ENCODE data around the gene FHL2.
"Not testable (repeated sequence)": the region's sequence is repeated elsewhere in the genome, so short reads cannot be mapped to it uniquely, and the experiment has no call there.

FHL2 gene

GRCh38 chr2:105329197-105329554 is 69.7 kb downstream of the FHL2 start:
- Histone ChIP-seq H3K9me3 (ENCODE audit: control insufficient read depth, insufficient read depth, low read length) (no peaks in the 10 kb centered on the region), H3K9ac (ENCODE audit: low read depth, low read length) (peak overlapping the region; percentile 56), H3K36me3 (ENCODE audit: control insufficient read depth, insufficient read depth, low read length) (no peaks in the 10 kb centered on the region), H3K27me3 (ENCODE audit: control insufficient read depth, insufficient read depth, low read length) (peaks cover 9% of the 10 kb centered on the region), H3K4me1 (ENCODE audit: control insufficient read depth, insufficient read depth, low read length) (peaks cover 15% of the 10 kb centered on the region), H3K4me3 (ENCODE audit: low read depth, low read length) (peak overlapping the region; percentile 84)

GRCh38 chr2:105328281-105329196 is 70.3 kb downstream of the FHL2 start:
- peaks cover 9% of the 10 kb centered on the region for H3K27me3 ChIP-seq (ENCODE audit: control insufficient read depth, insufficient read depth, low read length)
- H3K36me3 ChIP-seq (ENCODE audit: control insufficient read depth, insufficient read depth, low read length) = no peaks in the 10 kb centered on the region
- H3K4me3 ChIP-seq (ENCODE audit: low read depth, low read length) = peak overlapping the region; percentile 84
- no peaks in the 10 kb centered on the region for H3K9me3 ChIP-seq (ENCODE audit: control insufficient read depth, insufficient read depth, low read length)
- peaks cover 15% of the 10 kb centered on the region for H3K4me1 ChIP-seq (ENCODE audit: control insufficient read depth, insufficient read depth, low read length)
- H3K9ac ChIP-seq (ENCODE audit: low read depth, low read length) = peak overlapping the region; percentile 56

GRCh38 chr2:105327690-105328089 is 71.2 kb downstream of the FHL2 start:
- Histone ChIP-seq H3K36me3 (ENCODE audit: control insufficient read depth, insufficient read depth, low read length) (no peaks in the 10 kb centered on the region), H3K4me1 (ENCODE audit: control insufficient read depth, insufficient read depth, low read length) (peaks cover 15% of the 10 kb centered on the region), H3K4me3 (ENCODE audit: low read depth, low read length) (no peak overlapping the region), H3K9me3 (ENCODE audit: control insufficient read depth, insufficient read depth, low read length) (no peaks in the 10 kb centered on the region), H3K27me3 (ENCODE audit: control insufficient read depth, insufficient read depth, low read length) (peaks cover 9% of the 10 kb centered on the region), H3K9ac (ENCODE audit: low read depth, low read length) (peak overlapping the region; percentile 8)

- not testable (repeated sequence) for H3K36me3 ChIP-seq (ENCODE audit: control insufficient read depth, insufficient read depth, low read length); H3K27me3 ChIP-seq (ENCODE audit: control insufficient read depth, insufficient read depth, low read length); H3K9me3 ChIP-seq (ENCODE audit: control insufficient read depth, insufficient read depth, low read length); H3K4me3 ChIP-seq (ENCODE audit: low read depth, low read length); H3K9ac ChIP-seq (ENCODE audit: low read depth, low read length)
- H3K4me1 ChIP-seq (ENCODE audit: control insufficient read depth, insufficient read depth, low read length) = peaks cover 15% of the 10 kb centered on the region
Observed at GRCh38 chr2:105327271-105327670, 71.6 kb downstream of the FHL2 start.

- peaks cover 2% of the 10 kb centered on the region for H3K27me3 ChIP-seq (ENCODE audit: control insufficient read depth, insufficient read depth, low read length)
- H3K9ac ChIP-seq (ENCODE audit: low read depth, low read length) = no peak overlapping the region
- H3K9me3 ChIP-seq (ENCODE audit: control insufficient read depth, insufficient read depth, low read length) = no peaks in the 10 kb centered on the region
- H3K4me1 ChIP-seq (ENCODE audit: control insufficient read depth, insufficient read depth, low read length) = peaks cover 15% of the 10 kb centered on the region
- no peak overlapping the region for H3K4me3 ChIP-seq (ENCODE audit: low read depth, low read length)
- no peaks in the 10 kb centered on the region for H3K36me3 ChIP-seq (ENCODE audit: control insufficient read depth, insufficient read depth, low read length)
Observed at GRCh38 chr2:105325389-105325963, 73.4 kb downstream of the FHL2 start.

- Histone ChIP-seq H3K9me3 (ENCODE audit: control insufficient read depth, insufficient read depth, low read length) (no peaks in the 10 kb centered on the region), H3K9ac (ENCODE audit: low read depth, low read length) (no peak overlapping the region), H3K27me3 (ENCODE audit: control insufficient read depth, insufficient read depth, low read length) (no peaks in the 10 kb centered on the region), H3K4me3 (ENCODE audit: low read depth, low read length) (no peak overlapping the region), H3K4me1 (ENCODE audit: control insufficient read depth, insufficient read depth, low read length) (peaks cover 13% of the 10 kb centered on the region), H3K36me3 (ENCODE audit: control insufficient read depth, insufficient read depth, low read length) (no peaks in the 10 kb centered on the region)
Observed at GRCh38 chr2:105324732-105325131, 74.1 kb downstream of the FHL2 start.

- Histone ChIP-seq H3K4me1 (ENCODE audit: control insufficient read depth, insufficient read depth, low read length) (peaks cover 13% of the 10 kb centered on the region), H3K4me3 (ENCODE audit: low read depth, low read length) (no peak overlapping the region), H3K9ac (ENCODE audit: low read depth, low read length) (no peak overlapping the region), H3K9me3 (ENCODE audit: control insufficient read depth, insufficient read depth, low read length) (no peaks in the 10 kb centered on the region), H3K36me3 (ENCODE audit: control insufficient read depth, insufficient read depth, low read length) (no peaks in the 10 kb centered on the region), H3K27me3 (ENCODE audit: control insufficient read depth, insufficient read depth, low read length) (no peaks in the 10 kb centered on the region)
Observed at GRCh38 chr2:105324101-105324500, 74.8 kb downstream of the FHL2 start.

- H3K4me1 ChIP-seq (ENCODE audit: control insufficient read depth, insufficient read depth, low read length) = peaks cover 10% of the 10 kb centered on the region
- H3K27me3 ChIP-seq (ENCODE audit: control insufficient read depth, insufficient read depth, low read length) = no peaks in the 10 kb centered on the region
- no peak overlapping the region for H3K9ac ChIP-seq (ENCODE audit: low read depth, low read length)
- H3K9me3 ChIP-seq (ENCODE audit: control insufficient read depth, insufficient read depth, low read length) = no peaks in the 10 kb centered on the region
- no peaks in the 10 kb centered on the region for H3K36me3 ChIP-seq (ENCODE audit: control insufficient read depth, insufficient read depth, low read length)
- H3K4me3 ChIP-seq (ENCODE audit: low read depth, low read length) = no peak overlapping the region
Observed at GRCh38 chr2:105323111-105323510, 75.7 kb downstream of the FHL2 start.

GRCh38 chr2:105321875-105322646 is 76.8 kb downstream of the FHL2 start:
- Histone ChIP-seq H3K9ac (ENCODE audit: low read depth, low read length) (no peak overlapping the region), H3K9me3 (ENCODE audit: control insufficient read depth, insufficient read depth, low read length) (no peaks in the 10 kb centered on the region), H3K36me3 (ENCODE audit: control insufficient read depth, insufficient read depth, low read length) (no peaks in the 10 kb centered on the region), H3K4me3 (ENCODE audit: low read depth, low read length) (no peak overlapping the region), H3K4me1 (ENCODE audit: control insufficient read depth, insufficient read depth, low read length) (peaks cover 10% of the 10 kb centered on the region), H3K27me3 (ENCODE audit: control insufficient read depth, insufficient read depth, low read length) (no peaks in the 10 kb centered on the region)

GRCh38 chr2:105320651-105321215 is 78.1 kb downstream of the FHL2 start:
- no peaks in the 10 kb centered on the region for H3K36me3 ChIP-seq (ENCODE audit: control insufficient read depth, insufficient read depth, low read length)
- peaks cover 10% of the 10 kb centered on the region for H3K4me1 ChIP-seq (ENCODE audit: control insufficient read depth, insufficient read depth, low read length)
- H3K9ac ChIP-seq (ENCODE audit: low read depth, low read length) = no peak overlapping the region
- H3K4me3 ChIP-seq (ENCODE audit: low read depth, low read length) = no peak overlapping the region
- H3K27me3 ChIP-seq (ENCODE audit: control insufficient read depth, insufficient read depth, low read length) = no peaks in the 10 kb centered on the region
- H3K9me3 ChIP-seq (ENCODE audit: control insufficient read depth, insufficient read depth, low read length) = no peaks in the 10 kb centered on the region

- H3K9ac ChIP-seq (ENCODE audit: low read depth, low read length) = no peak overlapping the region
- no peaks in the 10 kb centered on the region for H3K4me1 ChIP-seq (ENCODE audit: control insufficient read depth, insufficient read depth, low read length)
- no peaks in the 10 kb centered on the region for H3K27me3 ChIP-seq (ENCODE audit: control insufficient read depth, insufficient read depth, low read length)
- H3K4me3 ChIP-seq (ENCODE audit: low read depth, low read length) = no peak overlapping the region
- H3K9me3 ChIP-seq (ENCODE audit: control insufficient read depth, insufficient read depth, low read length) = no peaks in the 10 kb centered on the region
- no peaks in the 10 kb centered on the region for H3K36me3 ChIP-seq (ENCODE audit: control insufficient read depth, insufficient read depth, low read length)
Observed at GRCh38 chr2:105317937-105318336, 80.9 kb downstream of the FHL2 start.
